Gastroesophageal sphincter (tissue), 3 donors: ENCODE measurements around the gene AMDHD1.
"Not testable (repeated sequence)": the region's sequence is repeated elsewhere in the genome, so short reads cannot be mapped to it uniquely, and the experiment has no call there.

Experiments
- CTCF ChIP-seq, 4 experiments: fragments of 200-600 bp in 2 of 4; fragments of 450-650 bp in 2 of 4; sonication (generic) in 1 of 4; IDR thresholded peaks; one replicate each; pipeline ENCODE4 v1.5.1; 2017 to 2019; ENCODE audit warnings: antibody characterized with exemption in 4 of 4, mild to moderate bottlenecking in 2 of 4, moderate library complexity in 2 of 4
- POLR2A ChIP-seq, 2 donors: fragments of 450-650 bp; IDR thresholded peaks; one replicate each; pipeline ENCODE4 v1.6.1; 2017; ENCODE audit warnings: antibody characterized with exemption in 2 of 2, mild to moderate bottlenecking in 2 of 2, moderate library complexity in 1 of 2
- POLR2AphosphoS5 ChIP-seq: sonication (generic); formaldehyde crosslinking; IDR thresholded peaks from one replicate; pipeline ENCODE4 v1.6.1; 2017; ENCODE audit warnings: antibody characterized with exemption

GRCh38 chr12:95969116-95969515 is 26.0 kb downstream of the AMDHD1 start:
- TF ChIP-seq POLR2AphosphoS5; POLR2A (IDR thresholded peaks at IDR 0.05); CTCF (IDR thresholded peaks at IDR 0.05): not testable (repeated sequence)
